Myocyte (in vitro differentiated cells): ENCODE data around the gene RGS9. TPM values are rescaled to one million over a fixed set of nuclear protein-coding genes. Genes with fewer than 3 reads are reported as not detected.

Source experiments
- DNase-seq: peaks from one replicate; pipeline ENCODE4 v3.0.0-alpha.2; 2012; ENCODE audit warnings: low read depth
- total RNA-seq: library from RNA; depleted of rRNA; stranded (reverse); fragments of >200 nt; gene quantifications from 2 replicates; pipeline ENCODE4 v1.2.3, GENCODE V29; 2014

RGS9 gene
- total RNA-seq, 1 donor from 2014 or later, result 0.96 TPM

DNA sequence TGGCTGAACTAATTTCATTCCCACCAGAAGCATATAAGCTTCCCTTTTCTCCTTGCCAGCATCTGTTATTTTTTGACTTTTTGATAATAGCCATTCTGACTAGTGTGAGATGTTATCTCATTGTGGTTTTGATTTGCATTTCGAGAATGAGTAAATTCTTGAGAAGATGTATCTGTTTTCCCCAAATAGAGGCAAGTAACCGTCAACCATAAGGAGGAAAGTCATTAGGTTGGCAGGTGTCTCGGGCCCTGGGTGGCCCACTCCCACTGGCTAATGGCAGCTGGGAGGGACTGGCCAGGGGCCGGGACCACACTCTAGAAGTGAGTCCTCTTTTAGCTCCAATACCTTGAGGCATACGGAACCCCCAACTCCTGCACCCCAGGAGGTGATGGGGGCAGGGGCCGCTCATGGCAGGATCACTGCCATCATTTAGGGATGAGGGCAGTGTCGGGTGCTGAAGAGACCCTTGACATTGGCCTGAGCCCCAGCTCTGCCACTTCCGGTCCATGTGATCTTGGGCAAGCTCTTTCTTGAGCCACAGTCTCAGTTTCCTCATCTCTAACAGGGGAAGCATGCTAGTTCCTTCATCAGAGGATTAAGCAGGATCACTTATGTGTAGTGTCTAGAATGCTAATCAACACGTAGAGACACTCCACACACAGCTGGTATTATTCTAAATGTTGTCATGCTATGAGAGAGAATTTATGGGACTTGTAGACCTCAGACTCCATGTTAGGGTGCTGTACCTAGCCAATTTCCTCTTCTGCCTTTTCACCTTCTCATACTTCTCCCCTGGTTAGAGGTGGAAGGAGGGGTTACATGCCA is 44.3 kb downstream of the RGS9 start:
- no peak for DNase-seq

DNA sequence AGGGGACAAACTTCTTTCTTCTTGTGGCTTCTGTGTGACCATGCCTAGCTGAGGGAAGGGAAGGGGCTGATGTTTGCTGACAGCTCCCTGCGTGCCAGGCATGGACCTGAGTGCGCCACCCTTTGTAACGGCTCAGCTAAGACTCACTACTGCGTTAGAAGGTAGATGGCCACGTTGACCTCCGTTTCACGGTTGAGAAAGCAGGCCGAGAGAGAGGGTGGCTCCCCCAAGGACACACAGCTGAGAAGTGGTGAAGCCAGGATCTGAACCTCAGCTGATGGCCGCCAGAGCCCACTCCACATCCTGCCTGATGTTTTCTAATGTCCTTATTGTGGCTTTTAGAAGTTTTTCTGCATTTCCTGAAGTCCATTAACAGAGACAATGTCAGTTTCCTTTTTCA is 45.1 kb downstream of the RGS9 start:
- no peak for DNase-seq

DNA sequence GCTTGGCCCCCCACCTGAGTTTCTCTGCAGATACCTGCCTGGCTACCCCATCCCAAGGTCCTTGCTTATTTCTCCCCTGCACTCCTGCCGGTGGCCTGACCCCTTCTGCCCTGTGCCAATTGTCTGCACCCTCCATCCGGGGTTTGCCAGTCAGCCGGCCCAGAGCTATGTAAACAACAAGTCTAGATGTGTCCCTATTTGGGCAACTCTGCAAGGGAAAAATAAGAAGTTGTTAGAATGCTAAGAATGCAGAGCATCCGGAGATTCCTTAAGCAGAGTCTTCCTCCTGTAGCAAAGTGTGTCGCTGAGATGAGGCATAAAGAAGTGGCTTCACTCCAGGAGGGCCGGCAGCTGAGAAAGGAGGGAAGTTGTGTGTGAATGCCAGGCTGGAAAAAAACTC is 46.6 kb downstream of the RGS9 start:
- DNase-seq, result peak; percentile 56

DNA sequence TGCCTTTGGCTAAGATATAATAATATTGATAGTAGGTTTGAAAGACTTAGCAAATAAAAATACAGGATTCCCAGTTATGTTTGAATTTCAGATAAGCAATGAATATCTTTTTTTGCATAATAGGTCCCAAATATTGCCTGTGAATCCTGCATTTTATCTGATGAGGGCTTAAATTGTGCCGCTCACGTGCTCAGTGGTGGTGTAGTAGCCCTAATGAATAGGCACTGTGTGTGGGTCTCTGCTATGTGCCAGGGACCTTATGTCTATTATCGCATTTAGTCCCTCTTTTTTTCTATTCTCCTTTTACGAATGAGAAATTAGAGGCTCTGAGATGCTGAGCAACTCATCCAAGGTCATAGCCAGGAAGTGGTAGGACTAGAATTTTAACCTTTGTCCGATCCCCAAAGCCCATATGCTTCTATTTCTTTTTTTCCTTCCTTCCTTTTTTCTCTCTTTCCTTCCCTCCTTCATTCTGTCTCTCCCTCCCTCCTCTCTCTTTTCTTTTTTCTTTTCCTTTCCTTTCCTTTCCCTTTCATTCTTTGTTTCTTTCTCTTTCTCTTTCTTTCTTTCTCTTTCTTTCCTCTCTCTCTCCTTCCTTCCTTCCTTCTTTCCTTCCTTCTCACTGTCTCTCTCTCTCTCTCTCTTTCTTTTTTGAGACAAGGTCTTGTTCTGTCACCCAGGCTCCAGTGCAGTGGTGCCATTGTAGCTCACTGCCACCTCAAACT is 47.2 kb downstream of the RGS9 start:
- no peak for DNase-seq

DNA sequence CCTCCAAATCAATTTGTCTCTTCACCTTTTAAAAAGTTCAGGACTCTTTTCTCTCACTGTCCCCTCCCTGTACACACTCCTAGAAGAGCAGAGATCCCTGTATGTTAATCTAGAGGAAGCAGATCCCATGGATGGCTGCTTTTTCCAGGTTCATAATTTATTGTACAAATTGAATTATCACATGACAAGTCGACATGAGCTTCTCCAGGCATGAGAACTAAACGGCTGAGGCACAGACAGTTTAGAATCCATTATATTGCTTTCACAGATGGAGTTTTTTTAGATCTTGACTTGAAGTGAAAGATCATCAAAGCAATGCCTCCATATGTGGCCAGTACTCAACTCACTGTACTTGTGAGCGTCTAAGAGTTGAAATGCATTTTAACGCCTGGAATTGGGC is 47.9 kb downstream of the RGS9 start:
- no peak for DNase-seq

DNA sequence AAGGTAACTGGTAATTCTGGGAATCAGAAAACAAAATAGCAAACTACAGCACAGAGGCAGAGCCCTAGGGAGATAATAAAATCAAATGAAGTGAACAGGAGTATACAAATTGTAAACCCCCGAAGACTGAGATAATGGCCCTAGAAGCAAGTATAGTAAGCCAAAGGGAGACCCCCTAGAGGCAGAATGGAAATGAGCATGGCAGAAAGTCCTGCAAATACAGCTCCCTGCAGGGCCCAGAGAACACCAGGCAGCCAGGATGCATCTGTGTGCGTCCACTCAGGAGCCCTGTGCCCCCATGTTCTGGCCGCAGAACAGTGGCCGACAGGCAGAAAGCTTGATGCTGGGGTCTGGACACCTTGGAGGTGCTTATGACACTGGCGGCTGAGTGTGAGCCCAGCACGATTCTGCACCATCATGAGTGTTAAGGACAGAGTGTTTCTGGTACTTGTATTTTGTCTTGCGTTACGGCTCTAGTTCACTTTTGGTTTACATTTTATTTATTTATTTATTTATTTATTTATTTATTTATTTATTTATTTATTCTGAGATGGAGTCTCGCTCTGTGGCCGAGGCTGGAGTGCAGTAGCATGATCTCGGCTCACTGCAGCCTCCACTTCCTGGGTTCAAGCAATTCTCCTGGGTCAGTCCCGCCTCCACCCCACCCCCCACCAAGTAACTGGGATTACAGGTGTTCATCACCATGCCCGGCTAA is 48.7 kb downstream of the RGS9 start:
- DNase-seq, result no peak

DNA sequence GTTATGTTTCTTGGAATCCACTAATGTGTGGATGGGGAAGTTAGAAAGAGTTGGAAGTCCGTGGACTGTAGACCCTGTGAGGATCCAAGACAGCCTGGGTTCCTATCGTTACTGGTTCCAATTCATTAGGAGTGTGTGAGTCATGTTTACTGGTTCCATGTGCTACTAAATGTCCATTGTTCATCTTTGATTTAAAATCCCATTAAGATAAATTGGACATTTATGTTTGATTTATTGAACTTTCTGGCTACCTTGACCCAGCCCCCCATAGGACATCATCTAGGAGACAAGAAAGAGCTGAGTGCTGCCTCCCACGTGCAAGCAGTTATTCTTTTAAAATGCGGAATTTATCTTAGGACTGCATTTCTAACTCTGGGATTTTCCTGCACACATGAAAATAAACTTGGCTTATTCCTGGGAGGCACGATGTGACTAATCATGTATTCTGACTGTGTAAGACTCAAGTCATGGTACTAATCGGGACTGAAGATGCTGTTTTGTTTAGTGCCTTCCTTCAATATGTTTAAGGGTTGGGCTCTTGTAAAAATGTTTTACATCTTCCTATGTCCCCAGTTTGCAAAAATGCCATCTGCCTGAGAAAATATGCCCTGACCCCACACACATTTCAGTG is 53.4 kb downstream of the RGS9 start:
- no peak for DNase-seq

DNA sequence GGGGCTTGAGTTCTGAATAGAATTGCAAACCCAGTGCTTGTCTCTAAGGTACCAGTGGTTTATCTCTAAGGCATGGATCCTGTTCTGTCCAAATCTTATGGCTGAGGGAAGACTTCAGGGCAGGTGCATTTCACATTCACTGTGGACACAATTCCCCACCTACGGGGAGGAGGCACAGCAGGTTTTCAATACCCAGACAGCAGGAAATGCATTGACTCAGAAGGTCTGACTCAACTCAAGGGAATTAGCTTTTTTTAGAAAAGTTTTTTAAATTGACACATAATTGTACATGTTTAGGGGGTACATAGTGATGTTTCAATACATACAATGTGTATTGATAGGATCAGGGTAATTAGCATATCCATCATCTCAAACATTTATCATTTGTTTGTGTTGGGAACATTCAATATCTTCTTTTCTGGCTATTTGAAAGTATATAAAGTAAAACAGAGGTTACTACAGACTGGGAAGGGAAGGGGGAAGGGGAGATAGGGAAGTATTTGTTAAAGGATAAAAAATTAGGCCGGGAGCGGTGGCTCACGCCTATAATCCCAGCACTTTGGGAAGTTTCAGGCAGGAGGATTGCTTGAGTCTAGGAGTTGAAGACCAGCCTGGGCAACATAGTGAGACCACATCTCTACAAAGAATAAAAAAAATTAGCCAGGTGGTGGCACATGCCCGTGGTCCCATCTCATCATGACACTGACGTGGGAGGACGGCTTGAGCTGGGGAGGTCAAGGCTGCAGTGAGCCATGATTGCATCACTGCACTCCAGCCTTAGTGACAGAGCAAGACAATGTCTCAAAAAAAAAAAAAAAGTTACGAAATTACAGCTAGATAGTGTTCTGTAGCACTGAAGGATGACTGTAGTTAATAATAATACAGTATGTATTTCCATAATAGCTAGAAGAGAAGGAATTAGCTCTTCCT is 54.9 kb downstream of the RGS9 start:
- DNase-seq, result no peak

DNA sequence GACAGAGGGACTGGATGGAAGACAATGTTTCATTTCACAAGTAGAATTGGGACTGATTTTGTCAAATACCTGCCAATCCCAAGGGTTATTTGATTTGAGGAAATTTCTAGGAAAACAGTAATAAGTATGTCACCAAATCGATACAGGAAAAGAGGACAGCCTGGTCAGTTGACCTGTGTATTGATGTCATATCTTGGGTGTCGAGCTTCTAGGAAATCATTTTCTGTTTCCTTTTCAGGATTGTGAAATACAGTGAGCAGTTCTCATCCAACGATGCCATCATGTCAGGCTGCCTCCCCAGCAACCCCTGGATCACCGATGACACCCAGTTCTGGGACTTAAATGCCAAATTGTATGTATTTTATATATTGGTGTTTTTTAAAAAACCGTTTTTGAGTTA is 56.1 kb downstream of the RGS9 start:
- no peak for DNase-seq

DNA sequence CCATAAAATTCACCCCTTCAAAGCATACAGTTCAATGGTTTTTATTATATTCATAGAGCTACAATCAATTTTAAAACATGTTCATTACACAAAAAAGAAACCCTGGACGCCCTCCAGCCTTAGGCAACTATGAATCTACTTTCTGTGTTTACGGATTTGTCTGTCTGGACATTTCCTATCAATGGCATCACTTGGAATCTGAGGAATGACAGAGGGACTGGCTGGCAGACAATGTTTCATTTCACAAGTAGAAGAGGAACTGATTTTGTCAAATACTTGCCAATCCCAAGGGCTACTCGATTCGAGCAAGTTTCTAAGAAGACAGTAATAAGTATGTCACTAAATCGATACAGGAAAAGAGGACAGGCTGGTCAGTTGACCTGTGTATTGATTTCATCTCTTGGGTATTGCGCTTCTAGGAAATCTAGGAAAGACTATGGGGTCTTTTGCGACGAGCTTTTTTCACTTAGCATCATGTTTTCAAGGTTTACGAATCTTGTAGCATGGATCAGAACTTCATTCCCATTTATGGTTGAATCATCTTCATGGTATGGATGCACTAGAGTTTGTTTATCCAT is 56.6 kb downstream of the RGS9 start:
- no peak for DNase-seq

DNA sequence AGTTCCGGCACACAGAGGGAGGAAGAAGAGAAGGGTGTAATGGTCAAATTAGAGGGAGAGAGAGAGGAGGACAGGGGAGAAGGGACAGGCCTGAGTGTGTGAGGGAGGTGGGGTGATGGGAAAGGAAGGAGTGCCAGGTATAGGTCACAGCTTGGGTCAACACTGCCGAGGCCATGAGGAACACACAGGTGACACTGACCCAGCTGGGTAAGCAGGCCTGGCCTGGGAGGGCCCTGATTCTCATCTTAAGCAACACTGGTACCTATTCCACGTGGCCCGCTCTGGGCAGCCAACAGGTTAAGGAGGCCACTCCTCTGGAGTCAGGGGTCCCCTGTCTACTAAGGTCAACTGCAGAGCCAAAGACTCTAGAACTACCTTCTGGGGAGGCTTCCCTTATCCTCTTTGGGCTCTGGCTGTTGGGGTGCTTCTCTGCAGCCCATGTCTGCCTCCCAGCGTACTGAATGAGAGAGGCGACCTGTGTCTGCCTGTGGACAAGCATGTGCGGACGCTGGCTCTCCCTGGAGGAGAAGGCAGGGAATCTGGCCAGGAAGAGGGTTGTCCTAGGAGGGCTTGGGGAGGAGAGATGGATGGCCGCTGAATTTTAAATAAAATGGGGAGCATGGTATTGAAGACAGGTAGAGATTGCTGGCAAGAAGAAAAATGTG is 57.6 kb downstream of the RGS9 start:
- DNase-seq, result no peak

DNA sequence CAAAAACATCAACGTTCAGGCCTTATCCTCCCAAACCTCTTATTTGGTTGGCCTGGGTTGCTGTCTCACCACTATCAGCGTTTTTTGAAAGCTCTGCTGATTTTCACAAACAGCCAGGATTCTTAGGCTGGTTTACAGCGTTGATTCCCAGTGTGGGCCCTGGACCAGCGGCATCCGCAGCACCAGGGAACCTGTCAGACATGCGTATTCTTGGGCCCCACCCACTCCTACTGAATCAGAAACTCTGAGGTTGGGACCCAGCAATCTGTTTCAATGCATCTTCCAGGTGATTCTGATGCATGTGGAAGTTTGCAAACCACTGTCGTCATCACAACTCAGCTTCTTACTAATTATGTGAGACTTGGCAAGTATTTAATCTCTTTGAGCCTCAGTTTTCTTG is 58.5 kb downstream of the RGS9 start:
- DNase-seq, result no peak

DNA sequence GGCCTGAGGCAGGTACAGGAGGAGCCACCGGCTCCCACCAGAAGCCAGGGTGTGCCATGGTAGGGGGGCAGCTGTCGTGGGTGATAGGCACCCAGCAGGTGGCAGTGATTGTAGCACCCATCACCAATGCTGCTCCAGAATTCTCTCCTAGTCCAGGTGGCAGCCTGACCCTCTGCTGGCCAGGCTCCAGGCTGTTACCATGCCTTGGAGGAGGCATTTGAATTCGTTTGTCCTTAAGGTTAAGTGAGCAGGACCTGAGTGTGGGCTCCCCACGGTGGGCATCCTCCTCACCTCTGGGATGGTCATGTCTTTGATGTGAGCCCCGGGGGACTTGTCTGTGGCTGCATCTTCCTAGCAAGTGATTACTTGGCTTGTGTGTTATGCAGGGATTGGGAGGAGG is 59.4 kb downstream of the RGS9 start:
- no peak for DNase-seq

DNA sequence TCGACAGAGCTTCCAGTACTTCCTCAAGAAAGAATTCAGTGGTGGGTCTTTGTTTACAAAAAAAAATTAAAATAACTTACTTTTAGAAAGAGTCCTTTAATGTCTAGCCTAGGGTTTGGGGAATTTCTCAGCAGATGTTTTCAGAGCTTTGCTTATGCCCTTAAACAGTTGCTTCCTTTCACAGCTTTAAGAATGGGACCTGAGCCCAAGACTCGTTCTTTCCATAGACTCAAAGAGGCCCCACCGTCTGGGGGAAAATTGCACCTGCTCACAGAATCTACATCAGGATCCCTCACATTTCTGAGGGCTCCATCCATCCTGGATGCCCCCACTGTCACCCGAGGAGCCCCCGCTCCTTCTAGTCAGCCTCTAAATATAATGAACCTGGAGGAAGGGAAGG is 60.0 kb downstream of the RGS9 start:
- no peak for DNase-seq

DNA sequence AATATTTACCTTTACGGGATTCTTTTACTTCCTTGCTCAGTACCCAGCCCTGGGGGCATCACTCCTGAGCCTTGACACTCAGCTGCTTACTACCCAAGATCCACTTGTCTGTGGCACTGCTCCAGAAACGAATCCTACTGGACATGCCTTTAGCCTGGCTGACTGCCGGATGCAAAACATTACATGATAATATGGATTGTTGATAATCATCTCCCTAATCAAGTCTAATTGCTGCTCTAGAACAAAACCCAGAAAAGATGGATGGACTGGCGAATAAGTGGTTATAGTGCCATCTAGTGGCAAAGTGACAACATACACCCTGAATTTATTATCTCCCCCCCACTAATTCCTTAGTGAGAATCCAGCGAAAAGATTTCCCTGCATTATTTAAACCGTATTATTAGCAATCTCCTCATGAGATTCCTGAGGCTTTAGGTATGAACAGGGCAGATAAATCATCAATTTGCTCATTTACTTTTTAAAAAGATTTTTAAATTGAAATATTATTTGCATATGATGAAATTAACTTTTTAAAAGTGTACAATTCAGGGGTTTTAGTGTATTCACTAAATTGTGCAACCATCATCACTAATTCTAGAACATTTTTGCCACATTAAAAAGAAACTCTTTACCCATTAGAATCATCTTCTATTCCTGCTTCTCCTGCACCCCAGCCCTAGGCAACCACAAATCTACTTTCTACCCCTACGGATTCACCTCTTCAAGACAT is 61.6 kb downstream of the RGS9 start:
- peak; percentile 62 for DNase-seq

DNA sequence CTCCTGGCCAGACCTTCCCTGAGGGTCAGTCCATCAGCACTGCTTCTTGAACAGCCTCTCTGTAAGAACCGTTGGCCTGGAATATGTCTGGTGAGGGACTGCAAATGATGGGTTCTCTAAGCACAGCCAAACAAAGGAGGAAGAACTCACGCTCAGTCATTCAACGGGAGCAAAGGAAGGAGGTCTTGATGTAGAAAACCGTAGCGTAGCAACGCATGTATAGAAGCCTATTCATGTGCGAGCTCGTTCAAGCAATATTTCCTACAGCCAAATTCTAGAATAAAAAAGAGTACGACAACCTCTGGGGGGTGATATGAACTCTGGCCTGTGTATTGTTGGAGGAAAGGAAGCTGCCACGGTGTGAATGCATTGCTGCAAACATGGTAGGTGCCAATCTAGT is 64.2 kb downstream of the RGS9 start:
- DNase-seq, result no peak

DNA sequence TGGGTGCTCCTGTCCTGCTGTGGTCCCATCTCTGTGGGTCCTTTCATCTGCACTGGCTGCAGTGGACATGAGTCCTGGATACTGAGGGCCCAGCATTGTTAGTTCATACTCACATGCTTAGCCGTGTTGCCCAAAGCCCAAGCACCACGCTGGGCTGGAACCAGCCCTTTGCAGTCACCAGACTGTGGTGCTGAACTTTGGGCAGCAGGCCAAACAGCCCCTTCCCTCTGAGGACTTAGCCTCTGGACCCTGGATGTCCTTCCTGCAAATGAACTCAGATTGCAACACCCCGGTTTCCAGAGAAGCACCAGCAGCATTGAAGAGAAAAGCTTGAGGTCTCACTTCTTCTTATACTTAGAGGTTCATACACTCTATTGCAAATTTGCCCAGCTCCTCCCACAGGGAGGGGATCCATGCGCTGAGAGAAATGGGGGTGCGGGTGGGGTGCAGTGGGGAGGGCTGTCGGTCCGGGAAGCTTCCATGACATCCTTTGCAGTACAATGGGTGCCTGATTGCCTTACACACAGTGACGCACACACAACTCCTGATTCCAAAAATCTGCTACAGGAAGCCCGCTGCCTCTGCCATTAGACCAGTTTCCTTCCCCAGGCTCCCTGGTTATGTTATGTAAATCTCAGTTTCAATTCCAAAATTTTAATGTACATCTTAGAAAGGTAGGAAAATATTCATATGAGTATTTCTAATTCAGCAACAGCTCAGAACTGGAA is 65.8 kb downstream of the RGS9 start:
- DNase-seq, result no peak

DNA sequence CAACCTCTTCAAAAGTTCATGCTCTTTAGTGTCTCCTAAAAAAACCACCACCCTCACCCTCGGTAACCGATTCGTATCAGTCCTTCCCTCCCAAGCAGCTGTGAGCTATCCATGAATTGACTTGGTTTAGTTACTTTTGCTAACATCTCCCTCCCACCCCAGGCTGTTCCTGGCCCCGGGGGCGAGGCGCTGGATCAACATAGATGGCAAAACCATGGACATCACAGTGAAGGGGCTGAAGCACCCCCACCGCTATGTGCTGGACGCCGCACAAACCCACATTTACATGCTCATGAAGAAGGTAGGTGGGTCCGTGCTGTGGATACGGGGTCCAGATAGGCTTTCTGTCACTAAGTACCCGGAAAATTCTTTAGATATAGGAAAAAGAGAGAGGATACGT is 66.8 kb downstream of the RGS9 start:
- no peak for DNase-seq
